Fibroblast of lung (primary cell): Measurements from ENCODE around the gene FAT4. TPM values are rescaled to one million over a fixed set of nuclear protein-coding genes. Genes with fewer than 3 reads are reported as not detected.

ENCODE experiments used
- DNase-seq, 2 donors: peaks; one replicate each; pipeline versions ENCODE4 v3.0.0 to v3.0.0-alpha.2; 2010; ENCODE audit warnings: low read depth in 2 of 2
- H2AFZ ChIP-seq: 2 replicates; pipeline ENCODE4 v1.5.1; 2012; ENCODE audit warnings: low read length, control low read depth, inconsistent platforms
- H3K27ac ChIP-seq: 2 replicates; pipeline ENCODE4 v1.5.1; 2011; ENCODE audit warnings: low read length, control low read depth; ENCODE audit not compliant: insufficient read depth
- H3K27me3 ChIP-seq: 2 replicates; pipeline ENCODE4 v1.5.1; 2011; ENCODE audit warnings: mild to moderate bottlenecking, low read length; ENCODE audit not compliant: control insufficient read depth, insufficient read depth
- H3K36me3 ChIP-seq: 2 replicates; pipeline ENCODE4 v1.5.1; 2011; ENCODE audit warnings: low read length; ENCODE audit not compliant: control insufficient read depth, insufficient read depth
- H3K4me1 ChIP-seq: 2 replicates; pipeline ENCODE4 v1.5.1; 2011; ENCODE audit warnings: low read length; ENCODE audit not compliant: control insufficient read depth, insufficient read depth; ENCODE audit errors: extremely low read depth
- H3K4me2 ChIP-seq: 2 replicates; pipeline ENCODE4 v1.5.1; 2011; ENCODE audit warnings: low read length, control low read depth; ENCODE audit not compliant: insufficient read depth; ENCODE audit errors: extremely low read depth
- H3K4me3 ChIP-seq, 4 experiments: fragments of 200-600 bp in 1 of 4; sonication (generic) in 1 of 4; replicated peaks in 1 of 4; 2 replicates each; pipeline ENCODE4 v1.5.1; 2011 to 2016; ENCODE audit warnings: low read length in 4 of 4, low read depth in 3 of 4, mild to moderate bottlenecking in 3 of 4, control low read depth in 2 of 4, inconsistent platforms in 1 of 4, mixed read lengths in 1 of 4; ENCODE audit not compliant: insufficient read depth in 1 of 4; ENCODE audit errors: control extremely low read depth in 1 of 4
- H3K79me2 ChIP-seq: 2 replicates; pipeline ENCODE4 v1.5.1; 2012; ENCODE audit warnings: mild to moderate bottlenecking, low read length, inconsistent platforms; ENCODE audit not compliant: control insufficient read depth, insufficient read depth
- H3K9ac ChIP-seq: 2 replicates; pipeline ENCODE4 v1.5.1; 2011; ENCODE audit warnings: mild to moderate bottlenecking, low read length, control low read depth; ENCODE audit not compliant: insufficient read depth
- H3K9me3 ChIP-seq: 2 replicates; pipeline ENCODE4 v1.5.1; 2012; ENCODE audit warnings: low read depth, low read length; ENCODE audit not compliant: control insufficient read depth, insufficient read depth
- H4K20me1 ChIP-seq: 2 replicates; pipeline ENCODE4 v1.5.1; 2011; ENCODE audit warnings: low read length; ENCODE audit not compliant: control insufficient read depth, insufficient read depth; ENCODE audit errors: extremely low read depth
- CTCF ChIP-seq, 2 donors: IDR thresholded peaks in 1 of 2; conservative IDR thresholded peaks in 1 of 2; 1 replicate in 1 of 2; 2 replicates in 1 of 2; pipeline ENCODE4 v1.5.1; 2011 to 2012; ENCODE audit warnings: low read length in 2 of 2, control low read depth in 1 of 2, inconsistent platforms in 1 of 2, low read depth in 1 of 2, mild to moderate bottlenecking in 1 of 2
- EZH2 ChIP-seq: IDR thresholded peaks from 2 replicates; pipeline ENCODE4 v1.5.1; 2012; ENCODE audit warnings: low read length, control low read depth, mild to moderate bottlenecking; ENCODE audit errors: missing control alignments
- polyA plus RNA-seq, 2 donors: library from polyadenylated mRNA; depleted of rRNA in 1 of 2; stranded (reverse) in 1 of 2; unstranded in 1 of 2; fragments of >200 nt; gene quantifications; 2 replicates each; pipeline ENCODE4 v1.2.1, GENCODE V29; 2011 to 2012; ENCODE audit warnings: missing spikeins in 1 of 2
- total RNA-seq: library from RNA; depleted of rRNA; stranded (reverse); fragments of >200 nt; gene quantifications from 2 replicates; pipeline ENCODE4 v1.2.1, GENCODE V29; 2014

The FAT4 gene
- total and polyA plus RNA-seq, 2 donors (not counting 1 experiment from before 2014, with no cell fraction given): 10.8 to 17.8 TPM

DNA sequence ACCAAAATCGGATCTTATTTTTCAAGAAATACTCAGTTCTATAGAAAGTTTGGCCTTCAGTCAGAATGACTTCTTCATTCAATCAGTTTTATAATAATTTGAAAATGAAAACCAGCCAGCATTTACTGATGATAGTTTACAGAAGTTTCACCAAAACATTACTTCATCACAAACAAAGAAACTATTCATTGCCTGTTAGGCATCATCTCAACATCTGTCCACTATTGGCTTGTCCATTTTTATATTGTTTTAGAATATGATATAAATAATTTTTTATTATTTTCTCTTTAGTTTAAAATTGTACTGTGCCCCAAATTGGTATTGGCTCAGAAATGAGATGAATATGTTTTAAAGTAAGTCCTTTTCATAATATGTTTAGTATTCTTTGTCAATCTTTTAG is 38.4 kb downstream of the FAT4 start:
- no peak overlapping the region for H3K27ac ChIP-seq
- no peak for DNase-seq
- no peak overlapping the region for H2AFZ ChIP-seq
- no peak overlapping the region for H3K9ac ChIP-seq
- H3K4me2 ChIP-seq: no peak overlapping the region
- no peaks in the 10 kb centered on the region for H3K9me3 ChIP-seq
- H3K36me3 ChIP-seq: no peaks in the 10 kb centered on the region
- H3K4me1 ChIP-seq: no peaks in the 10 kb centered on the region
- H3K79me2 ChIP-seq: no peaks in the 10 kb centered on the region
- H3K4me3 ChIP-seq: no peak overlapping the region
- no peaks in the 10 kb centered on the region for H4K20me1 ChIP-seq
- H3K27me3 ChIP-seq: no peaks in the 10 kb centered on the region
- TF ChIP-seq EZH2 (no peak), CTCF (conservative IDR thresholded peaks at IDR 0.05 in 1 of 2, IDR thresholded peaks at IDR 0.05 in 1 of 2; ENCODE audit: low read depth in 1 of 2, low read length in 2 of 2) (no peak)

GRCh38 chr4:125355791-125356190 is 41.0 kb downstream of the FAT4 start:
- Histone ChIP-seq H3K36me3 (no peaks in the 10 kb centered on the region), H3K4me3 (no peak overlapping the region), H3K4me2 (no peak overlapping the region), H3K9ac (no peak overlapping the region), H2AFZ (no peak overlapping the region), H3K27me3 (no peaks in the 10 kb centered on the region), H3K9me3 (no peaks in the 10 kb centered on the region), H3K4me1 (no peaks in the 10 kb centered on the region), H3K27ac (no peak overlapping the region), H3K79me2 (no peaks in the 10 kb centered on the region), H4K20me1 (no peaks in the 10 kb centered on the region)
- no peak for TF ChIP-seq CTCF (conservative IDR thresholded peaks at IDR 0.05 in 1 of 2, IDR thresholded peaks at IDR 0.05 in 1 of 2; ENCODE audit: low read depth in 1 of 2, low read length in 2 of 2)
- TF ChIP-seq EZH2: no peak
- DNase-seq: no peak

DNA sequence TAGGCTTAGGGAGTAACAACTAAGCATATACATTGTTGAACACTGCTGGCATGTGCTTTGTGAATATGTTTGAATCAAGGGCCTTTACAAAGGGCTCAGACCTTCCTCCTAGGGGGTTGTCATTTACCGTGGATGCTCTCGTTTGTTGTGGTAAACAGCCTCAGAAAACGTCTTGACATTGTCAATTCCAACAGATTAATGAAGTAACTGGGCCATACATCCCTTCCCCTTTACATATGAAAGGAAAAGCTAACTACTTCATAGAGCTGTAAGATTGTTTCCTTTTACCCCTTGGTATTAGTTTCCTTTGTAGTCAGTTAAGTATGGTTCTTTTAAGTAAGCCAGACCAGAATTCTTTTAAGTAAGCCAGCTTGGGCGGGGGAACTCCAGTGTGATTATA is 42.9 kb downstream of the FAT4 start:
- Histone ChIP-seq H3K4me1 (no peaks in the 10 kb centered on the region), H3K79me2 (no peaks in the 10 kb centered on the region), H3K4me2 (no peak overlapping the region), H3K9ac (no peak overlapping the region), H2AFZ (no peak overlapping the region), H3K27me3 (no peaks in the 10 kb centered on the region), H3K9me3 (no peaks in the 10 kb centered on the region), H4K20me1 (no peaks in the 10 kb centered on the region), H3K4me3 (no peak overlapping the region), H3K36me3 (no peaks in the 10 kb centered on the region), H3K27ac (no peak overlapping the region)
- TF ChIP-seq CTCF (conservative IDR thresholded peaks at IDR 0.05 in 1 of 2, IDR thresholded peaks at IDR 0.05 in 1 of 2; ENCODE audit: low read depth in 1 of 2, low read length in 2 of 2): no peak
- no peak for TF ChIP-seq EZH2
- DNase-seq: no peak
